NCI-H82 (cell line): ENCODE data around the gene POPDC3.

ENCODE experiments used
- DNase-seq: peaks from one replicate; lab custom pipeline; 2025; lab: John Stamatoyannopoulos, UW

Gene POPDC3

DNA sequence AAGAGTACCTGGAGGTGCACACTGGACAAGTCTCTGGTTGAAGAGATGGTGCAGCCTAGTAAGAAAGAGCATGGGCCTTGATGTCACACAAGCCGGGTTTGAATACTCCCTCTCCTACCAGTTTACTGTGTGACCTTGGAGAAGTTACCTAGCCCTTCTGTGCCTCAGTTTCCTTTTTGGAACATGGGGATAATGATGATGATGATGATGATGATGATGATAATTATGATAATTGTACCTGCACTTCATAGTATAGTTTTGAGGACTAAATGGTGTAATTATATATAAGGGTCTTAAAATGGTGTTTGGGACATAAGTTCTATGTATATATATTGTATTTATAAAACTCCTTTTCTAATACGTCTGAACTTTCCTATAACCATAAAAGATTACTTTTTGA lies 41.7 kb downstream of the POPDC3 start:
- no peak for DNase-seq

DNA sequence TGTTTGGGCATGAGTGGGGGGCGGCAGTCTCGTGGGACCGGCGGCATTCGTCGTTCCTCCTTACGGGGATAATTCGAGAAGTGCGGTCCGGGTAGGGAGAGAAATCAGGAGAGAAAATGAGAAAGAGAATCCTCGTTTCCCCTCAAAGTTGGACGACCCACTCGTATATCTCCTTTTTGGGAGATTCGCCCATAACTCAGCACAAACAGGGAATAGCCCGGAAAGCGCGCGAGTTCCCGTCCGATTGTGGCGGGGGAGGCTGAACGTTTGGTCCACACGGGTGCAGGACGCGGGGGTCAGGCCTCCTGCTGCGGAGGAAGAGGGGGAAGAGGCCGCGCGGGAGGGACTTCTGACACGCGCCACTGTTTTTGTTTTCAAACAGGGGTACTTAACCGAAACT lies 42.4 kb downstream of the POPDC3 start:
- DNase-seq = no peak

DNA sequence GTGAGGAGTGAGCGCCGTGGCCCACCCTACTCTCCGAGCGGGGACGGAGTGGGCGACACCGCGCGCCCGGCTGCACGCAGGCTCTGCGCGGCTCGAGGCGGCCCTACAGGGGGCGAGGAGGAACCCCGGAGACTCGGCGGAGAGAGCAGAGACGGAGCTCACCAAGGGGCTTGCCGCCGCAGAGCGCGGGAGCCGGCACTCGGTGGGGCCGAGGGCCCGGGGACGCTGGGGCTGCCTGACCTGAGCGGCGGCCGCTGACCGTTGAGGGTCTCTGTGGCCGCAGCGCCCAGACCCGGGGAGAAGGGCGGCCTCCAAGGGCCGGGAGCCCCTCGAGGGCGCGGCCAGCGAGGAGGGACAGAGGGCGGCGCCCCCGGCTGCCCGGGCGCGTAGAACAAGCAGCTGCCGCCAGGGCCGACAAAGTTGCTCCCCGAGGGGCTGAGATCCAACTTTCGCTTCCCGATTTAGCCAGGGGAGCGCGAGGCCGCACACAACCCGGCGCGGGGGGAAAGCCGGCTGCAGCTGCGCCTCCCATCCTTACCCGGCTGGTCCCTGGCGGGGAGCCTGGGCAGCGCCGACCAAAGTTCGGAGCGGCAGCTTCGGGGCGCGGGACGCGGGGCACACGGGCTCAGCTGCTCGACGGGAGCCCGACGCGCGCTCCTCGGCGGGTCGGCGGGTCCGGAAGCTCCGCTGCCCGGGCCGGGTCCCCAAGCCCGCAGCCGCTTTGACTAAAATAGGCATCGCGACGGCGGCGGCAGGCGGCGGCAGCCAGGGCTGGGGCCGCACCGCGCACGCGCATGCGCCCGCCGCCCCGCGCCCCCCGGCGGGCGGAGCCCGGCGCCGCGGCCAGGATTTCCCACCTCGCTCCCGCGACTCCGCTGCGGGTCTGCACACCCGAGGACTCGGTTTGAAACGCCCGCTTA lies 43.1 kb downstream of the POPDC3 start:
- peak; percentile 68 for DNase-seq

DNA sequence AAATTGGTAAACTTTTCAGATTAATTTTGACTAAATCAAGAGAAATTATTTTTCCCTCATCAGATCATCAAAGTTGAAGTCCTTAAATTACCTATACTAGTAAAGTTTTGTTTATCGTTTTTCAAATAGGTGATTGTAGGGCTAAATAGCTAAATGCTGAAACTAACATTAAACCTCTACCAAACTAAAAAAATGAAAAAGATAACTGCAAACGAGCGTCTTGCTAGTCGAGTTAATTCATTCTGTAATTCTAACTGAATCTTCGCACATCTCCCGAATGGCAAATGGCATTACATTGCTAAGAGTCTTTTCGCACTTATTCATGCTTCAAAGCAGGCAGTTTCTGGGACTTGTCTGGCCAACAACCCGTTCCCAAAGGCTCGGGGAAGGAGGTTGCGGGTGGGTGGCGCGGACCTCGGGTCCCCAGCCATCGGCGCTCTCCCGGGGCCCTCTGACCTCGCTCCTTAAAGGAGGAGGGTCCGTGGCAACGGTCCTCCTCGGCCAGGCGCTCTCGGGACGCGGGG lies 43.8 kb downstream of the POPDC3 start:
- DNase-seq = peak; percentile 55

DNA sequence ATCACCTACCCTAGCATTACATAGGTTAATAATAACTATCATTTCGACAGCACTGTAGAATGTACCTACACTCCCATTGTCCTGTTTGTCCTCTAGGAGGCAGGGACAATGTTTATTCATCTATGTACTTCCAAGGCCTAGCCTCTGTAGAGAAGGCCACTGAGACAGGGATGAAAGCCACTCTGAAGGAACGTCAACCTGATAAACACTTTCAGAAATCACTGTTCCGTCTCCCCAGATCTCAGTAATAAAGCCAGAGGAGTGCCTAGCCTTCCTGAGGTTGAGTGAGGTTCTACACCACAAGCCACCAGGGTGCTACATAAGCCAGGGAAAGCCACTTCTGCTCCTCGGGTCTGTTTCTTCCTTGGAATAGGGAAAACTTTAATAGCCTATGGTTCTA lies 44.8 kb downstream of the POPDC3 start:
- DNase-seq = peak; percentile 56

DNA sequence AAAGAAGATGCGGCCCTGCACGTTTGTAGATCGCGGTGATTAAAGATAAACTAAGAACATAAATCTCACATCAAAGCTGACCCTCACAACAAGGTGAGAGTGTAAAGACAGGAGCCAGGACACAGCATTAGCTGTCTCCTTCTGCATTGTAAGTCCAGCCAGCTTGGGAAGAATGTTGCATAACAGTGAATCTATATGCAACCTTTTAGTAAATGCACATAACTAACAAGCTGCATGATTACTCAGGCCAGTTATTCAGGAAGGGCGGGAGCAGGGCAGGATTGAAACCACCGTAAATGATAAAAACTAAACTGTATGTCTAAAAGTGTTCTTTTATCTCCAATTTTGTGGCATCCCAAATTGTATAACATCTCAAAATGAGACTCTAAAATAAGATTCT lies 57.1 kb downstream of the POPDC3 start:
- DNase-seq = no peak

DNA sequence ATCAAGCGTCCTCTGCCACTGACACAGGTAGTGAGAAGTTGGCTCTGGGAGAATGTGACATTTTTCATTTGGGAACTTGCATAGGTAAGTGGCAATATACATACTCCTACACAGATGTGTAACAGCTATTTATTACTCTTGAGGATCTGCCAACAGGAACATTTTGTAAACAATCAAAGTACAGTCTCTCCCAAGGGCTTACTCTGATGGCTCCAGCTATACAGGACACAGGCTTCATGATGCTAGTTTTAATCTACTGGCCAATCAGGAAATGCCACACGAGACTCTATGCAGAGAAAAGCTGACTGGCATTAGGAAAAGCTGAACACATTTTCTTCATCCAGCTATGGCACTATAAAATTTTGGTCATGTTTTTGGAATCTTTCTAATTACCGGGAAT lies 57.8 kb downstream of the POPDC3 start:
- no peak for DNase-seq

DNA sequence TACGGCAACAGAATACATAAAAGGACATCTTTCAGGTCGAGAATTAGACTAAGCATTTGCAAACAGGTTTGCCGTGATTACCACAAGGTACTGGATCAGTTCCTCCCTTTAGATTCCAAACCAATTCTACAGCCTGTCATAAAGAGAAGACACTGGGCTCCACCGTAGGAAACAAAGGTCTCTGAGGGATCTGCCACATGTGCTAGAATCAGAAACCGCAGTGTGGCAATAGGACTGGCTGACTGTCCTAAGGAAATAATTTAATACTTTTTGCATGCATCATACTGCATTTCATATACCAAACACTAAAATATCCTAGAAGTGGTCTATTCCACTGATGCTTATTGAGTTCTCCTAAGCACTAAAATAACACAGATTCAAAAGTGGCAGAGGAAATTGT lies 59.2 kb downstream of the POPDC3 start:
- no peak for DNase-seq

DNA sequence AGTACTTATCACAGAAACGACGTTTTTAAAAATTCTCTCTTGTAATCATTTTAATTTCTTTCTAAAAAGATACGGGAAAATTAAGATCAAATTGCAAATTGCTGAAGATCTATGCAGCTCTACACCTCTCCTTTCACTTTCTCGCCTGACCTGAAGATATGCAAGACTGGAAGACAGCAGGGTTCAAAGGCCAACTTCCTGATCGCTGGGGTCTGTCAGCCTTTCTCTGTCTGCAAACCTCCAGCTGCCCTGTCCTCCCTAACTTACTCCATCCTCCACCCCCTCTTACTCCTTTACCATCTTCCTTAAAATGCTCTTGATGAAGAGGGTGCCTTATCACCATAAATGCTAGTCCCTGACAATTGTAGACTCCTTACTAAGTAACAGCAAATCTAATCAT lies 63.7 kb downstream of the POPDC3 start:
- DNase-seq = no peak

DNA sequence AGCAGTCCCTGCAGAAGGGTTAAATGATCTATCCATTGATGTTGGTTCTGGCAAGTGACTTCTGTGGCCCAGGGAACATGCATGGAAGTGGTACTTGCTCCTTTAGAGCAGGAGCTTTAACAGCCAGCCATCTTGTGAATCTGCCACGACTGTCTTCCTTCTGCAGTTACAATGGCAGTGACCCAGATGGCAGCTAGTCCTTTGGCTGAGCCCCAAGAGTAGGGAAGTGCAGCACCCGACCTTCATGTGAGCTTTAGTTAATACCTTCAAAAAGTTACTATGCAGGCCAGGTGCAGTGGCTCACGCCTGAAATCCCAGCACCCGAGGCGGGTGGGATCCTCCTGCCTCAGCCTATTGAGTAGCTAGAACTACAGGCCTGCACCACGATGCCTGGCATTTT lies 66.4 kb downstream of the POPDC3 start:
- no peak for DNase-seq

DNA sequence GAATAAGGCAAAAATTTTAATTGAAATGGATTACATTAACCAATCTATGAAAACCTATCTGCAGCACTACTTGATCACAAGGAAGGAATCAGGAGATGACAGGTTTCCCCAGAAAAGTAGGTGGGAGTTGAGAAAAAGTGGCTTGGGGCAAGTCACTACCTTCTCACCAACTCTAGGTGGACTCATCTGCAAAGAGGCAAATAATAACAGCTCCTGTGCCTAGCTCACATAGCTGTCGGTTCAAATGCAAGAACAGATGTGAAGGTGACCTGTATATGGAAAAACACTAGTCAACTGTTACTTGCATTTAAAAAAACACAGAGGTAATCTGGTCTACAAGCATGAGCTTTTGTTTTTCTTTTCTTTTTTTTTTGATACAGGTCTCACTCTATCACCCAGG lies 67.2 kb downstream of the POPDC3 start:
- DNase-seq = peak; percentile 11

DNA sequence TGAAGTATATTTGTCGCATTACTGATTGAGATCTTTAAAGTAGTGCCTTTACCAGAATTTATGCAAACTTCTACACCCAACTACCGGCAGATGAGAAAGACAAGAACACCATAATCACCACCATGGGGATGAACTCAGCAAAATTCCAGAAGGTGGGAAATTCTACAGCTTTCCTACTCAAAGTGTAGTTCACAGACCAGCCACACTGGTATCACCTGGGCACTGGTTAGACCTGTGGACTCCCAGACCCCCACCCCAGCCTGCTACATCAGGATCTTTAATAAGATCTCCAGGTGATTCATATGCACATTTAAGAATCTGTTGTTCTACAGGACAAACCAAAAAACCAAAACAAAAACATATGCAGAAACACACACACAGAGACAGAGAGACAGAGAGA lies 67.9 kb downstream of the POPDC3 start:
- DNase-seq = no peak

DNA sequence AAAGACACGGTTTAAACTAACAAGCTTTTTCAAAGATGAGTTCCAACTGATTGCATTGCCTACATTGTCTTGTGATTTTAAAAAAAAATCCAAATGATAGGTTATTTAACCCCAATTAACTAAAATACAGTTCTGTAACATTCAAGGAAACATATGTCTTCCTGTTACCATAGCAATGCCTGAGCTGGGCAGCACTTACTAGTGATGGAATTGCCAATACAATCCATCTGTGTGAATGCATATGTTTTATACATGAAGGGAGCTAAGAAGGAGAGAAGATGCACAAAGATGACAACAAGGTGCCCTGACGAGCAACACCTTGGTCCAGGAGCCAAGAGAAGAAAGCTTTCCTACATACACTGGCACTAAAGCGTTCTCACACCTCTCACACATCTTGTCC lies 68.7 kb downstream of the POPDC3 start:
- no peak for DNase-seq

DNA sequence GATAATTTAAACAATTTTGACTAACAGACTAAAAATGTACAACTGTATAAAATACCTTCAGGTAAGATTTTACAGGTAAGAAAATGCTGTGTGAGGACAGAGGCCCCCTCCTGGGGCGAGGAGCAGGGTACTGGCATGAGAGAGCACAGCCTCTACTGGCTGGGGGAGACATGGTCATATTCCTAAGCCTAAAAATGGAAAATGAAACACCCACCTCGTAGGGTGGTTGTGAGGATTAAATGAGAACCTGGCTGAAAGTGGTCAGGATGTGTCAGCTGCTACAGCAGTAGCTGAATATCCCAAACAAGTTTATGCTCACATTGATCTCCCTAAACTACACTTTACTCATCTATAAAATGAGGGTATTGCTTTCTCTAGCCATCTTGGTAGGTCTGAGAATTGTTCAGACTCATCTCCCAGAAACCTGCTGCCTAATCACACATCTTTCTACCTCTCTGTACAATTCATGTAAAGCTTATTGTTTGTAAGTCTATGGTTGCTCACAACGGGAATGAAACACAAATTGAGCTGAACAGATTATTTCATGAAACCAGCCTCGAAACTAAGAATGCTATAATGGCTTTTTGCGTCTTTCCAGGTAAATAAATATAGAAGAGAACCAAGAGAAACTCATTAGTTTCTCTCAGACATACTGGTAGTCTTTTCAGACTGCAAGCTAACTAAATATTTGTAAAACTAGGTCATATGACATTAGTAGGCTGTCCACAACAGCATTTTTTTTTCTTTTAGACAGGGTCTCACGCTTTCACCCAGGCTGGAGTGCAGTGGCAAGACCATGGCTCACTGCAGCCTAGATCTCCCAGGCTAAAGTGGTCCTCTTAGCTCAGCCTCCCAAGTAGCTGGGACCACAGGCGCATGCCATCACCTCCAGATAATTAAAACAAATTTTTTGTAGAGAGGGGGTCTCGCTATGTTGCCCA lies 69.6 kb downstream of the POPDC3 start:
- DNase-seq = no peak

DNA sequence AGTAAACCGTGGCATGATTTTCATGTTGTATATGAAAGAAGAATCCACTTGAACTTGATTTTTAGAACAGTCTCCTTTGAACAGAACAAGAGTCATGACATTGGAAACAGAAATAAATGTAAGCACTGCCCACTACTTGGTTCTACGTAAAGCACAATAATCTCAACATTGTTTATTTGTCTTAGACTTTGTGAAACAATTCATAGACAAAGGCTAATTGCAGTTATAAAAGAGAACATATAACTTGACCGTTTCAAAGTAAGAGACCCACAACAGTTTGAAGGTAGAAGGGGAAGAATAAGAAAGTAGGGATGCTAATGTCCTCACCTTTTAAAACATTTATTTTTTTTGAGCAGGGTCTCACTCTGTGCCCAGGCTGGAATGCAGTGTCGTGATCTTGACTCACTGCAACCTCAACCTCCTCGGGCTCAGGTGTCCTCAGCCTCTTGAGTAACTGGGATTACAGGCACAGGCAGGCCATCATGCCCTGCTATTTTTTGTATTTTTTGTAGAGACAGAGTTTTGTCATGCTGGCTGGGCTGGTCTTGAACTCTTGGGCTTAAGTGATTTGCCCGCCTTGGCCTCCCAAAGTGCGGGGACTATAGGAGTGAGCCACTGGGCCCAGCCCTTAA lies 71.1 kb downstream of the POPDC3 start:
- no peak for DNase-seq
